ENCODE results near the gene URGCP. TPM values are rescaled to one million over a fixed set of nuclear protein-coding genes. Genes with fewer than 3 reads are reported as not detected.
A peak's percentile ranks its signal among the peaks of the same experiment; 100 is the strongest.
"Not testable (repeated sequence)": the region's sequence is repeated elsewhere in the genome, so short reads cannot be mapped to it uniquely, and the experiment has no call there.

Gene URGCP
- total RNA-seq, 1 experiment from 2014 or later = 37.8 TPM

DNA sequence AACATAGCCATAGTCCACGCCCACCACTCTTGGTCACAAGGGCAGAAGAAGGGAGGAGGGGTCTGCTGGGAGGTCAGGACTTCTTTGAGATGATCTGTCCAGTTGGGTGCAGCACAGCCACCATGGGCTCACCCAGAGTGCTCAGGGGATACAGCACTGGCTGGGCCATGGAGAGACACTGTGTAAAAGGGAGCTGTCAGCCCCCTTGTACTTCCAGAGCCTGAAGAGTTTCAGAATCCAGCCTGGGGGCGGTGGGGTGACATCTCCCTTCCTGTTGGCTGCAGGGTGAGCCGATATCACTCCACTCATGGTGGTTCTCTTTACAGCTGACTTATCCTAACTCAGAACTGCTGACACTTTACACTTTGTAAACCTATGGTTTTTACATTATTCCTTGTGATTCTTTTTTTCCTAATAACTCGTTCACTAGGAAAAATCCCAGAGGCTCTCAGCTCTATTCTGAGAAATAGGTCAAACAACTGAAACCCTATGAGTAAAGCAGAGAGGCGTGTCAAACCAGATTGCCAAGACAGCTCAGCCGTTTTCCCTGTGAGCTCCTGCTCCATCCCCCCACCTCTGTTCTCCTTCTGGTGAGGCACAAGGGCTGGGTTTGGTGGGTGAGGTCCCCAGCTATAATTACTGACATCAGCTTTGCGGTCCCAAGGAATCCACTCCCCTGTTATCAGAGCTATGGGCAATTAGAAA, 33.8 kb downstream of the URGCP start:
- DNase-seq (ENCODE audit: low spot score) = peak; percentile 87

GRCh38 chr7:43871064-43871463, 35.3 kb downstream of the URGCP start:
- no peak for DNase-seq (ENCODE audit: low spot score)

- DNase-seq (ENCODE audit: low spot score) = no peak
Measured at GRCh38 chr7:43870316-43870715, 36.1 kb downstream of the URGCP start.

GRCh38 chr7:43869867-43870240, 36.5 kb downstream of the URGCP start:
- DNase-seq (ENCODE audit: low spot score) = peak; percentile 78

GRCh38 chr7:43869006-43869866, 37.2 kb downstream of the URGCP start, which contains the start of gene MRPS24:
TSS of gene MRPS24 (minus strand) at chr7:43869517. CDS start at chr7:43869495, 22 bp downstream.
- peak; percentile 94 for DNase-seq (ENCODE audit: low spot score)

GRCh38 chr7:43868681-43869005, 37.8 kb downstream of the URGCP start:
- no peak for DNase-seq (ENCODE audit: low spot score)

DNA sequence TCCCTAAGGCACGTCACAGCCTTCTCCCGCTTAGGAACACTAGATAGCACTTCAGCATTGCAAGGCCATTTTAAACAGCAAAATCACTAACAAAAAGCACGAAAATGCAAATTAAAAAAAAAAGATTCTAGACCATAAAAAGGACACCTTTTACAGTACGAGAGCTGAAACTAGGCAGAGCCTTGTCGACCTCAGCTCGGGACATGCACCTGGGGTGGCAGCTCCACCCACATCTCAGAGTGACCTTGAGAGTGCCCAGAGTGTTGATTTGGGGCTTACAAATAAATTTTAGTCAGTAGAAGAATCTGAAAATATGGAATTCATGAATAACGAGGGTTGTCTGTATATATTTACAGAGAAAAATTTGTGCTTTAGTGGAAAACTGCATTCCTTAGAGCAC, 38.2 kb downstream of the URGCP start:
- no peak for DNase-seq (ENCODE audit: low spot score)

DNA sequence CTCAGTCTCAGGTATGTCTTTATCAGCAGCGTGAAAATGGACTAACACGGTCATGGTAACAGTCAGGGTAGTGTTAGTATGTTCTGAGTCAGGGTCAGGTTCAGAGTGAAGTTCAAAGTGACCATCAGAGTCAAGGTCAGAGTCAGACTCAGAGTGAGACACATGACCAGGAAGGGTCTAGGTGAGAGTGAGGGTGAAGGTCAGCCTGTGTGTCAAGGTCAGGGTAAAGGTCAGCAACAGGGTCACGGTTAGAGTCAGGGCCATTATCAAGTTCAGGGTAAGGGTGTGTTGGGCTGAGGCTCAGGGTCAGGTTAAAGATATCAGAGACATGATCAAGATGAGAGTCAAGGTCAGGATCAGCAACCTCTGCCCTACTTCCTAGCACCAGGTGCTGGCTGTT, 41.1 kb downstream of the URGCP start:
- DNase-seq (ENCODE audit: low spot score) = no peak

DNA sequence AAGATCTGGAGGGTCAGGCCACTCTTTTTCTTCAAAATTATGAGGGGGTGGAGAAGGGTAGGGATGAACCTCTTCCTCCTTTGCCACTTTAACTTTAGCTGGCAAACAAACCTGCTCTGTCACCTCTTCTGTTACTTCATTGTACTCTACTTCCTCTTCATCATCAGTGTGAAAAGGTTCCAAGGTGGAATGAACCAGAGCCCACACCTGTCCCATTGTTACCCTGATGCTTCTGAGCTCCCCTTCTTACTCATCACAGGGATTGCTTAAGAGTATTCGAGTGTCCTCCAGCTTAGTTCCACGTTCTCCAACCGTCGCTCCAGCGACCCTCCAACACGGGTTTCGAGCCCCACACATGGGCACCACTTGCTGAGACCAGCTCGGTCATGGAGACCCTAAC, 42.3 kb downstream of the URGCP start:
- no peak for DNase-seq (ENCODE audit: low spot score)

DNA sequence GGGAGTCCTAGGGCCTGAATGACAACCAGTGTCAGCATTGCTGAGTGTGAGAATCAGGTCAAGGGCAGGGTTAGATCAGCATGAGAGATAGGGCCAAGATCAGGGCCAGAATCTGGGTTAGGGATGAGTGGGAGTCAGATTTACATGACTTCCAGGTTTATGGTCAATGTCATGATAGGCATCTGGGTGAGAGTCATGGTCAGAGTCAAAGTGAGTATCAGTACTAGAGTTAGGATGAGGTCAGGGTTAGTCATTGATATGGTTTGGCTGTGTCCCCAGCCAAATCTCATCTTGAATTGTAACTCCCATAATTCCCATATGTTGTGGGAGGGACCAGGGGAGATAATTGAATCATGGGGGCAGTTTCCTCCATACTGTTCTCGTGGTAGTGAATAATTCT, 49.4 kb downstream of the URGCP start:
- DNase-seq (ENCODE audit: low spot score) = peak; percentile 57

DNA sequence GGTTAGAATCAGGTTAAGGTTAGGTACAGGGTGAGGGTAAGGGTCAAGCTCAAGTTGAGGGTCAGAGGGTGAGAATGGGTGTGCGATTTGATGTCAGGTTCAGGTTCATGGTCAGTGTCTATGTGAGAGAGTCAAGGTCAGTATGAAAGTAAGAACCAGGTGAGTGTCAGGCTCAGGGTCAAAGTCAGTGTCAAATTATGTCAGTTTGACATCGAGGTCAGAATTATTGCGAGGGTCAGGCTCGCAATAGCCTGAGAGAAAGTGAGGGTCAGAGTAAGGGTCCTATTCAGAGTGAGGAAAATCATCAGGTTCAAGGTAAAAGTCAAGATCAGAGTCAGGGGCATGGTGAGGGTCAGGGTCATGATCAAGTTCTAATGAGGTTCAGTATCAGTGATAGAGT, 50.1 kb downstream of the URGCP start:
- no peak for DNase-seq (ENCODE audit: low spot score)

GRCh38 chr7:43855176-43855575, 51.2 kb downstream of the URGCP start:
- no peak for DNase-seq (ENCODE audit: low spot score)

GRCh38 chr7:43851805-43852204, 54.6 kb downstream of the URGCP start:
- no peak for DNase-seq (ENCODE audit: low spot score)

DNA sequence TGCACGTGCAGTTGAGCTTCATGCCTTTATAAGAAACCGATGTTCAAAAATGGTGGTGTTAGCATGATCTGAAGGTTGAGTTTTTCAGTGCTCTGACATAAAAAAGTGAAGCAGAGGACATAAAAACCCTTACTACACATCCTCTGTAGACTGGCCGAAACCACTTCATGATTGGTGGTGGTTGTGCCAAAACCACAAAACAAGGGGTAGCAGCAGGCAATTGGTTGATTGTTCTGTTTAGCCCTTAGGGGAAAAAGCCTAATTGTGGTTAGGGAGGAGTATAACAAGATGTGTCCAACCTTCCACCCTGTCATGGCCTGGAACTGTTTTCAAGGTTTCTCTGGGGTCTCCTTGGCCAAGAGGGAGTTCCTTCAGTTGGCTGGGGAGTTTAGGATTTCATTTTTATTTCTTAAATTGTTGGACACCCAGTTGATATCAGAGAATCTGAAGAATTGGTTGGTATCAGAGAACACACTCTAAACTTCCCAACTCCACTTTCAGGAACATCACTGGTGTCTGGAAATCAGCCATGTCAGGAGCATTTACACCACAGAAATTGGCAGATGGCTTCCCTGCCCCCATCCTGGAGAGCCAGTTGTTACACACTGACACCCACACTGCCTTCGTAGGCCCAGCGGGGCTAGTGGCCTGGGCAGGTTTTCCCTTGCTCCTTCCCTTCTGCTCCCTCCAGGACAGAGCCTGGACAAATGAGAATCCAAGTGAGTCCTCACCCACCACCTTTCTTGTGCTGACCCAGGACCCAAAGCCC, 55.9 kb downstream of the URGCP start:
- DNase-seq (ENCODE audit: low spot score) = no peak

DNA sequence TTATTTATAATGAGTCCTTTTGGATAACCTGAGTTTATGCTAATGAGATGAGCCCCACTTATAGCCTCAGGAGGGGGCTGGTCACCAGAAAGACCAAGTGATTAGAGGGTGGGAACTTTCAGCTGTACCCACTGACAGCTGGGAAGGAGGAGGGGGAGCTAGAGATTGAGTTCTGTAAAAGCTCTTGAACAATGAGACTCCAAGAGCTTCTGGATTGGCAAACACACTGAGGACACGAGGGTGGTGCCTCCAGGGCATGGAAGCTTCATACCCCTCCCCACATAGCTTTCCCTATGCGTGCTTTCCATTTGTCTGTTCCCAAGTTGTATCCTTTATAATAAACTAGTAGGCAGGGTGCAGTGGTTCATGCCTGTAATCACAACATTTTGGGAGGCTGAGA, 57.3 kb downstream of the URGCP start:
- DNase-seq (ENCODE audit: low spot score) = no peak

DNA sequence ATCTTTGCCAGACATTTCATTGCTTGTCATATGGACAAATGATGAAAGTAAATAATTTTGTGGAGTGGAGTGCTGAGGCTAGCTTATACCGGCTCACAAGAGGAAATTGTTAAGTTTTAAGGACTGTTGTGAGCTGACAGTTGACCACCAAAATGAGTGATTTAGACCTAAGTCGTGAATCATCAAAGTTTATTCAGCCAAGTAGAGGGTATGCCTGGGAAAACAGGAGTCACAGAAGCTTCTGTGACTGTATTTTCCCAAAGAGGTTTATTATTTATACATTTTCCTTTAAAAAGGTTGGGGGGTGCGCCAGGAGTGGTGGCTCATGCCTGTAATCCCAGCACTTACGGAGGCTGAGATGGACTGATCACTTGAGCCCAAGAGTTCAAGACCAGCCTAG, 58.9 kb downstream of the URGCP start:
- DNase-seq (ENCODE audit: low spot score) = peak; percentile 68

- DNase-seq (ENCODE audit: low spot score) = no peak
Measured at GRCh38 chr7:43844662-43845061, 61.7 kb downstream of the URGCP start.

- no peak for DNase-seq (ENCODE audit: low spot score)
Measured at GRCh38 chr7:43844257-43844656, 62.1 kb downstream of the URGCP start.

DNA sequence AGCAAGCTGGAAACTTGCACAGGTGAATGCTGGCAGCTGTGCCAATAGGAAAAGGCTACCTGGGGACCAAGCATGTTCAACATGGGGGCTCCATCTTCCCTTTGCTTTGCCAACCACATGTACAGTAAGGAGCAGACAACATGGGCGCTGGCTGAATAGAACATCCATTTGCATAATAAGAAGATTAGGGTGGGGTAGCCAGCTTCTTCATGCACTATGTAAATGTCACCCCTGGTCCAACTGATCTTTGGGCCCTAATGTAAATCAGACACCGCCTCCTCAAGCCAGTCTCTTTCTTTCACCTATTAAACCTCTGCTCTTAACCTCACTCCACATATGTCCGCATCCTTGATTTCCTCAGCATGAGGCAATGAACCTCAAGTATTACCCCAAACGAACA, 63.1 kb downstream of the URGCP start:
- DNase-seq (ENCODE audit: low spot score) = no peak

- DNase-seq (ENCODE audit: low spot score) = no peak
Measured at GRCh38 chr7:43838201-43838658, 68.2 kb downstream of the URGCP start.

DNA sequence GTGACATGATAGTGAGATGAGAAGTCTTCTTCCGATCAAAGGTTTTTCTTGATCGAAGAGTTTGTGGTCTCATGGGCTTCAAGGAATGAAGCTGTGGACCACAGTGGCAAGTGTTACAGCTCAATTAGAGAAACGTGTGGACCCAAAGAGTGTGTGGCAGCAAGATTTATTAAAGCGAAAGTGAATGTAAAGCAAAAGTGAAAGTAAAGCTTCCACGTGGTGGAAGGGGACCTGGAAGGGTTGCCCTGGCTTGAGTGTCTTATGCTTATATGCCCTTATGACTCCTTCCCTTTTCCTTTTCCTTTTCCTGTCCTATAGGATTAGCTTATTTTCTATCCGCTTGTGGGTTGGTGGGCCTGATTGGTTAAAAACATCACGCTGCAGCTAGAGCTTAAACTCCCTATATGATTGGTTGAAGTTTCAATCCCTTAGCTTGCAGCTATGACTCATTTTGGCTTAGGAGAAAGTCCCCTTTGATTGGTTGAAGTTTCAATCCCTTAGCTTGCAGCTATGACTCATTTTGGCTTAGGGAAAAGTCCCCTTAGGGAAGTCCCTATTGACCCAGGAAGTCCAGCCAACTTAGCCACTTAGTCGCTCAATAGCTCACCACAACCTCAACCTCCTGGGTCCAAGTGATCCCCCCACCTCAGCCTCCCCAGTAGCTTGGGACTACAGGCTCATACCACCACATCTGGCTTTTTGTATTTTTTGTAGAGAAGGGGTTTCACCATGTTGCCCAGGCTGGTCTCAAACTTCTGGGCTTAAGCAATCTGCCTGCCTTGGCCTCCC, 71.7 kb downstream of the URGCP start:
- peak; percentile 84 for DNase-seq (ENCODE audit: low spot score)

DNA sequence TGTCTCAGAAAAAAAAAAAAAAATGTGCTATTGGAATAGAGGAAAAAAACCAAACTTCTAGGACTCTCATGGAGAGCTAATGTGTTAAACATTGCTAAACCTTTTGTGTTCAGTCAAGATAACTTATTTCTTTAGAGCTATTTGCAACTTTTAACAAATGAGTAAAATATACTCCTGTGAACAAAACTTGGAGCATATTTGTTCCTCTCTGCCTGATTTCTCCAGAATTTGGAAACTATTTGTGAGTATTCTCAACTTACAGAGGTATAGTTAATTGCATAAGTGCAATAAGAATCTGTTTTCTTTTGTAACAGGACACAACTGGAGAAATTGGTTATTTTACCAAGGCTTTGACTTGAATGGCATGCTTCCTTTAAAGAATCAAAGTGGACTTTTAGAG, 75.5 kb downstream of the URGCP start:
- DNase-seq (ENCODE audit: low spot score) = not testable (repeated sequence)

All from A172 (cell line).